ENCODE data around the gene CRIM1. TPM values are rescaled to one million over a fixed set of nuclear protein-coding genes. Genes with fewer than 3 reads are reported as not detected.

Gene CRIM1
- total and polyA plus RNA-seq, 2 of the 8 experiments (the other 6 are each of a cell fraction or from before 2014, with no cell fraction given) = 9.4 to 28.4 TPM

DNA sequence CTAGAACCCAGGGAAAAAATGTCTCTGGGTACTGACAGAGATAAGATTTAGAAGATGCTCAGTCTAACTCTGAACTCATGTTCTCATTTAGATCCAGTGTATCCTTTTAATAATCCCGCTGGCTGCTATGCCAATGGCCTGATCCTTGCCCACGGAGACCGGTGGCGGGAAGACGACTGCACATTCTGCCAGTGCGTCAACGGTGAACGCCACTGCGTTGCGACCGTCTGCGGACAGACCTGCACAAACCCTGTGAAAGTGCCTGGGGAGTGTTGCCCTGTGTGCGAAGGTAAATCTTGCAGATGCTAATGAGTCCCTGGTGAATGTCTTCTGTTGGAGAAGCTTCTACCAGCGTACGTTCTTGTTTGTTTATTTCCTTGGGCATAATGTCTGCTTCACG is 123.8 kb downstream of the CRIM1 start:
- WGBS, 2 experiments (ENCODE audit: extremely low coverage in 1 of 2, insufficient coverage in 1 of 2, insufficient read length in 1 of 2, insufficient replicate concordance in 2 of 2, low coverage in 1 of 2, low lambda C conversion rate in 2 of 2, missing lambda C conversion rate in 1 of 2) = 89% methylated on average over 16 of the region's 16 CpGs; no CpG with 5 or more reads in 1 of the 2 experiments
- Histone ChIP-seq H3K27me3 (replicated peaks in 1 of 4; ENCODE audit: control insufficient read depth in 3 of 4, extremely low read depth in 1 of 4, insufficient read depth in 3 of 4, low read length in 3 of 4) (no peaks in the 10 kb centered on the region), H4K91ac (replicated peaks; ENCODE audit: insufficient read length, low read length) (no peak overlapping the region)

More for the DNA sequence above, 123.8 kb downstream of the CRIM1 start:
- no peak overlapping the region for H3K4me3 ChIP-seq (ENCODE audit: extremely low read depth in 1 of 4, insufficient read depth in 2 of 4, low read depth in 3 of 4, low read length in 4 of 4)
- no peak overlapping the region for H3K27ac ChIP-seq (ENCODE audit: low read depth, low read length)
- peaks cover 0 to 12% of the 10 kb centered on the region in 2 experiments; a peak in 2 of 4 replicates for H3K79me2 ChIP-seq (ENCODE audit: control insufficient read depth in 1 of 2, insufficient read depth in 2 of 2, low read length in 2 of 2)
- no peak overlapping the region for H4K8ac ChIP-seq (ENCODE audit: extremely low read depth, insufficient read depth, low read length)
- TF ChIP-seq POU5F1 (IDR thresholded peaks at IDR 0.05; ENCODE audit: low read depth, low read length) (no peak), HDAC6 (IDR thresholded peaks at IDR 0.05; ENCODE audit: low read depth, low read length) (no peak)
- TF ChIP-seq, protein P1, sequence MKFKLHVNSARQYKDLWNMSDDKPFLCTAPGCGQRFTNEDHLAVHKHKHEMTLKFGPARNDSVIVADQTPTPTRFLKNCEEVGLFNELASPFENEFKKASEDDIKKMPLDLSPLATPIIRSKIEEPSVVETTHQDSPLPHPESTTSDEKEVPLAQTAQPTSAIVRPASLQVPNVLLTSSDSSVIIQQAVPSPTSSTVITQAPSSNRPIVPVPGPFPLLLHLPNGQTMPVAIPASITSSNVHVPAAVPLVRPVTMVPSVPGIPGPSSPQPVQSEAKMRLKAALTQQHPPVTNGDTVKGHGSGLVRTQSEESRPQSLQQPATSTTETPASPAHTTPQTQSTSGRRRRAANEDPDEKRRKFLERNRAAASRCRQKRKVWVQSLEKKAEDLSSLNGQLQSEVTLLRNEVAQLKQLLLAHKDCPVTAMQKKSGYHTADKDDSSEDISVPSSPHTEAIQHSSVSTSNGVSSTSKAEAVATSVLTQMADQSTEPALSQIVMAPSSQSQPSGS (IDR thresholded peaks at IDR 0.05; ENCODE audit: low read length) = no peak
- no peak overlapping the region for H3K4me2 ChIP-seq (ENCODE audit: insufficient read depth in 1 of 2, low read depth in 2 of 2, low read length in 2 of 2)
- no peak overlapping the region for H3K18ac ChIP-seq (ENCODE audit: extremely low read depth, low read length)
- H2BK15ac ChIP-seq (ENCODE audit: low read length) = no peak overlapping the region
- no peak overlapping the region for H4K5ac ChIP-seq (ENCODE audit: insufficient read length, low read depth, low read length)
- no peak overlapping the region for H3K23ac ChIP-seq (ENCODE audit: insufficient read length)
- no peak overlapping the region for H2AFZ ChIP-seq (ENCODE audit: low read length)
- FAIRE-seq = no peak
- H2BK5ac ChIP-seq (ENCODE audit: low read depth, low read length) = no peak overlapping the region
- no peak overlapping the region for H3K56ac ChIP-seq (replicated peaks; ENCODE audit: insufficient read length, low read depth, low read length)
- no peak overlapping the region for H3K14ac ChIP-seq (ENCODE audit: insufficient read length)
- H3K9me3 ChIP-seq (ENCODE audit: insufficient read depth in 2 of 2, low read depth in 1 of 2, low read length in 1 of 2) = peaks cover 4 to 8% of the 10 kb centered on the region in 2 experiments; a peak in 3 of 4 replicates
- H2BK12ac ChIP-seq (ENCODE audit: low read depth, low read length) = no peak overlapping the region
- peaks cover 0 to 4% (median 2%) of the 10 kb centered on the region in 4 experiments; a peak in 3 of 7 replicates for H3K4me1 ChIP-seq (replicated peaks in 1 of 4; ENCODE audit: control insufficient read depth in 3 of 4, insufficient read depth in 4 of 4, low read length in 3 of 4)
- ChIA-PET POLR2A (ENCODE audit: partially characterized antibody) (interaction anchor here (1.1 kb wide), 1 partner anchor 10 kb away, joined by 3 read pairs; no protein-coding TSS in a partner anchor), CTCF (ENCODE audit: partially characterized antibody) (interaction anchor here (0.6 to 1.1 kb wide), 3 partner anchors 9 to 126 kb away, joined by 3 read pairs; no protein-coding TSS in a partner anchor)
- peaks cover 0 to 2% of the 10 kb centered on the region in 2 experiments for H4K20me1 ChIP-seq (replicated peaks in 1 of 2; ENCODE audit: control insufficient read depth in 1 of 2, insufficient read depth in 2 of 2, low read length in 2 of 2)
- H2AK5ac ChIP-seq (ENCODE audit: low read depth, low read length) = no peak overlapping the region
- H2BK20ac ChIP-seq (ENCODE audit: low read length) = no peak overlapping the region
- peaks cover 3 to 58% (median 40%) of the 10 kb centered on the region in 4 experiments for H3K36me3 ChIP-seq (ENCODE audit: control insufficient read depth in 2 of 4, insufficient read depth in 4 of 4, low read length in 3 of 4)
- no peak for DNase-seq (ENCODE audit: low read depth in 1 of 2, low spot score in 2 of 2)
- H3K9ac ChIP-seq (replicated peaks in 1 of 4; ENCODE audit: extremely low read depth in 1 of 4, low read depth in 3 of 4, low read length in 3 of 4) = no peak overlapping the region
- no peak overlapping the region for H3K4ac ChIP-seq (replicated peaks; ENCODE audit: insufficient read length, low read depth, low read length)
- no peaks in the 10 kb centered on the region; the same call in 1 of the 2 replicates for H3K79me1 ChIP-seq (ENCODE audit: low read depth, low read length)
- H2BK120ac ChIP-seq (replicated peaks; ENCODE audit: low read depth, low read length) = no peak overlapping the region
- H3K23me2 ChIP-seq (ENCODE audit: low read depth, low read length) = no peaks in the 10 kb centered on the region
